SHP77 treated with DMSO at 0.1 percent for 48 hours (cell line): ENCODE measurements around the gene ATP2B3.

ENCODE experiments used
- DNase-seq: peaks from one replicate; lab custom pipeline; 2025; lab: John Stamatoyannopoulos, UW

ATP2B3 gene

GRCh38 chrX:153571534-153571908, 54.1 kb downstream of the ATP2B3 start:
- DNase-seq: no peak

DNA sequence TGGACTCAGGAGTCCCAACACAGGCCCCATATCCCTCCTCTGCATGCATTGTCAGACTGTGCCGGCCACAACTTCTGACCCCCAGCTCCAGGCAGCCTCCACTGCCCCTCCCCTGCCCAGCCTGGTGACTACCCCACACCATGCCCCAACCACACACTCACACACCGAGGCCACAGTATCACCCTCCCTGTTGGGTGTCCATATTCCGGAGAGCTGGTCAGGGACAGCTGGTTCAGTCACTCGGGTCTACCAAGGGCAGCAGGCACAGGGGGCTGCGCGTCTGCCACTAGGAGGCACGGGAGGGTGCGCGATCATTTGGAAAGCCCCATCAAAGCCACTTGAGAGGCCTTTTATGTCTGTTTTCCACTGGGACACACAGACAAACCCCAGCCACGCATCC, 55.2 kb downstream of the ATP2B3 start:
- no peak for DNase-seq

GRCh38 chrX:153573984-153574383, 56.5 kb downstream of the ATP2B3 start:
- no peak for DNase-seq

DNA sequence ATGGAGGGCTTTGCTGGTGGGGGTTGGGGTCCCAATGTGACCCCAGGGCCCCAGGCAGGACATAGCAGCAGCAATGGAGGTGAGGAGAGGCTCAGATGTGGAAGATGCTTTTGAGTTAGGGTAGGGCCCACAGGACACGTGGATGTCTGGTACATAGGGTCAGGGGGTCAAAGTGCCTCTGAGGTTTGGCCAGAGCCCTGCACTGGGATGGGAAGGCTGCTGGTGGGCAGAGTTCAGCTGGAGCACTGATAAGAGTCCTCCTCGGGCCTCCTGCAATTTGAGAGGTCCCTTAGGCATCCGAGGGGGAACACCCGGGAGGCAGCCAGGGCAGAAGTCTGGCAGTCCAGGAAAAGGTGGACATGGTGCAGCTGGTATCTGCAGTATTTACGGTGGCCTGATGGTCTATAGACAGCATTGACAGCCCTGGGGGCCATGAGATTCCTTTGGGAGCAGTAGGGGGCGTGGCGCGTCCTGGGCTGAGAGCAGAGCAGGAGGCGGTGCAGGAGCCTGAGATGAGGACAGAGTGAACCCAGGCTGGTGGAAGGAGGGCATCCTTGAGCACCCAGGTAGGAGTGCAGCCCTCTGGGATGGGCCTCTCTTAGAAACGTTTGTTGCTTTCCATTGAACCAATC, 58.9 kb downstream of the ATP2B3 start:
- no peak for DNase-seq

DNA sequence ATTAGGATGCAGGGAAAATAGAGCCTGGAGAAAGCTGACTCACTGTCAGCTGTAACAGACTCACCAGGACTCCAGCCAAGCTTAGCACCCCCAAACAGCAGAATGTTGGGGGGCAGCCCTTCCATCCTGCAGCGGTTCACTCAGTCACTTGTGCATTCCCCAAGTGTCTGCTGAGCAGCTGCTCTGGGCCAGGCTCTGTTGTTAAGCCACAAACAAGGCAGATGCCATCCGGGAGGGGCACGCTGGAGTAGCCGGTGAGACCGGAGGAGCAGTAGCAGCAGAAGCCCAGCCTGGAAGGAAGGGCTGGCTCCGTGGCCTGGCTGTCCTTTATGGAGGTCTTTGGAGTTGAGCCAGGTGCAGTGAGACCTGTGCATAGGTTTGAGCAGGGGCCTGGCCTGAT, 59.5 kb downstream of the ATP2B3 start:
- no peak for DNase-seq

- no peak for DNase-seq
These were observed 60.9 kb downstream of the ATP2B3 start for GRCh38 chrX:153578200-153578835.

DNA sequence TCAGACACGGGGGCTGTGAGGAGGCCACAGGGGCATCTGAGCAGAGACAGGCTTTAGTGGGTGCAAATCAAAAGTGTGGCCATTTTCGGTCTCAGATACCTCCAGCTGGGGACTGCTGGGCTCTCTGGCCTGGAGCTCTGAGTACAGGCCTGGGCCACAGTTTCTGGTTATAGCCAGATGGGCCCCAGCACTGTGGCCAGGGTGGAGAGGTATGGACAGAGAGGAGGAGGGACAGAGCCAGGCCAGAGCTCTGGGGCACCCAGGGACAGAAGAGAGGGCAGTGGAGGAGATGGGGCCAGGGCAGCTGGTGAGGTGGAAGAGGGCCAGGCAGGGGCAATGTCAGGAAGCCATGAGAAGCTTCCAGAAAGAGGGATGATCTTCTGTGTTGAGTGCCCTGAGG, 61.4 kb downstream of the ATP2B3 start:
- DNase-seq: no peak

DNA sequence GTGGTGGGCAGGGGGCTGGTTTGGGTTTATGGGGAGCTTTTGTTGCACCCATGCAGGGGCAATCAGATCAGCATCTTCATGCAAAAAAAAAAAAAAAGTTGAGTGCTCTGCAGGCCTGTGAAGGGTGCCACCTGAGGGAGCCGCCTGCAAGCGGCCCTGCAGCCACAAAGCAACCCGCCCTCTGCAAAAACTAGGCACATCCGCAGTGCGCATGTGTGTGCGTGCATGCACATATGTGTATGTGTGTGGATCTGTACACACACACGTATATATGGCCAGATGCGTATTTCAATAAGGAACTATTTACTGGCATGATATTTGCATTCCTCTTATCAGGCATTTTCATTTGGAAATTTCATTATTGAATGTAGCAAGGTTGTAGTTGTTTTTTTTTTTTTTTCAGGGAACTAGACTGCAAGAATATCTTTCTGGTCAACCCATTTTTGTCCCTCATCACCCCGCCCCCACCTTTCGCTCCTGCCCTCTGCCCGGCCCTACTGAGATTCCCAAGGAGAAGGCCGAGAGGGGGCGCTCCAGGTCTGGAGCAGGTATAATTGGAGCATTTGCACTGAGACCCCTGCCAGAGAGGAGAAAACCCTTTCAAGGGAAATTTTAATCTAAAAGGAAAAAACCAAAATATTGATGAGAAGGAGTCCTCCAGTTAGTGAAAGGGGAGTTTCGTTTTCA, 63.4 kb downstream of the ATP2B3 start:
- no peak for DNase-seq

GRCh38 chrX:153582896-153583295, 65.5 kb downstream of the ATP2B3 start:
- no peak for DNase-seq

GRCh38 chrX:153583433-153583832, 66.0 kb downstream of the ATP2B3 start:
- no peak for DNase-seq

GRCh38 chrX:153585827-153586226, 68.4 kb downstream of the ATP2B3 start:
- no peak for DNase-seq

GRCh38 chrX:153587342-153587741, 69.9 kb downstream of the ATP2B3 start:
- no peak for DNase-seq

- DNase-seq: no peak
These were observed 70.8 kb downstream of the ATP2B3 start for GRCh38 chrX:153588021-153588781.

GRCh38 chrX:153588782-153589446, 71.5 kb downstream of the ATP2B3 start:
- no peak for DNase-seq

DNA sequence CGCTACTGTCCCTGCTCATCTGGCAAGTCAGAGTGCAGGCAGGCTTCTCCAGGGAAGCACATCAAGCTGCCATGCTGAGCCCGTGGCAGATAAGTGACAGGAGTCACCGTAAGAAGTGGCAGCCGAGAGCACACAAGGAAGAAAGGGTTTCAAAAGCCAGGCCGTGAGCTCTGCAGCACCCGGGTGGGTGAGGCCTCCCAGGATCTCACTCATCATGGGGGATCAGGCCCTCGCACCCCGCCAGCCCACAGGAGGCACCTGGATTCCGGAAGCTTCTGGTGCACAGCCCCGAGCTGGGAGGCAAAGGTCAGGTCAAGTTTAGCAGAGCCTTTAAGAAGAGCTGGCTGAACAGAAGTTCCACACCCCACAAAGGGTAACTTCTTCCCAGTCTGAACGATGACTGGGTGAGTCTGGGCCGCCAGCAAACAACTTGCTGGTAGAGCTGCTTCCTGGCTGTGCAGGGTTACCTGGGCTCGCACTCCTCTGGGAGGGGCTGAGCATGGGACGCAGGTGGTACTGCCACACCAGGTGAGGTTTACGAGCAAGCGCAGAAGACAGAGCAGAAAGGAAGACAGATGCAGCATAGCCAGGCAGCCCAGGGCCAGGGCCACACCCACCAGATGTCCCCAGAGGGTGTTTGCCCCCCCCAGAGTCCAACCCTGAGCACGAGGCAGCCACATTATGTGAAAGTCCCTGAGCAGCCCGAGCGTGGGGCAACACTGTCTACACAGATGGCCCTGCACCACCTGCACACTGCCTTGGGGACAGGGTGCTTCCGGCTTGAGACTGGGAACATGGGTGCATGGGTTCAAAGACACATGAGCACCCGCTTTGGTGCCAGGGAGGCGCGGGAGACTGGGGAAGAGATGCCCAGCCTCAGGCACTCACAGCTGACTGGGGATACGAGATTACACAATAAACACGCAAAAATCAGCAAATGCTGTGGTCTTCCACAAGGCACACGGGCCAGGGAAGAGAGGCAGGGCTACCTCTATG, 73.8 kb downstream of the ATP2B3 start:
- no peak for DNase-seq

DNA sequence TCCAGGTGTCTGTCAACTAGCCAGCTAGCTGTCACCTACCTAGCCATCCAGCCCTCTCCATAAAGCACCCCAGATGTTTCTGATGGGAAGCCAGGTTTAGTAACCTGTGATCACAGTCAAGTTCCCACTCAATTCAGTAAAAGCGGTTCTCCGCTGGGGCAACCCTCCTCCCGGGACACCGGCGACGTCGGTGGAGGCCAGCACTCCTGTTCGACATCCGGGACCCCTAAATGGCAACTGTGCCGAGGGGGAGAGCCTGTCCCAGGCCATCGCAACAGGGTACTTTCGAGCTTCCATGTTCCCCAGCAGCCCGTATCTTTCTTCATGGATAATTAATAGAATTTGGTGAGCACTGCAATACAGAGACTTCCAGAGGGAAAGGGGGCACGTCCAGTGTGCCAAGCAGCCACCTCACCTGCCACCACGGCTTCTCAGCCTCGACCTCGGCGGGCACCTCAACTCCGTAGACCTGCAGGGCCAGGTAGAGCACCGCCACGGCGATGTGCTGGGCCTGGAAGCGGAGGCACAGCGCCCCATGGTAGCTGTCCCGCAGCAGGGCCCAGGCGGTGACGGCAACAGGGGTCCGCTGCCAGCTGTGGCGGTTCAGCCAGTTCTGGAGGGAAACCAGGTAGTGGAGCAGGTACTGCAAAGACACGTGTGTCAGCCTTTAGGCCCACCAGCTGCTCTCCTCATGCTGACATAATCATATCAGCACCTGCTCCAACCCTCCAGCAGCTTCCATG, 74.8 kb downstream of the ATP2B3 start:
- no peak for DNase-seq

DNA sequence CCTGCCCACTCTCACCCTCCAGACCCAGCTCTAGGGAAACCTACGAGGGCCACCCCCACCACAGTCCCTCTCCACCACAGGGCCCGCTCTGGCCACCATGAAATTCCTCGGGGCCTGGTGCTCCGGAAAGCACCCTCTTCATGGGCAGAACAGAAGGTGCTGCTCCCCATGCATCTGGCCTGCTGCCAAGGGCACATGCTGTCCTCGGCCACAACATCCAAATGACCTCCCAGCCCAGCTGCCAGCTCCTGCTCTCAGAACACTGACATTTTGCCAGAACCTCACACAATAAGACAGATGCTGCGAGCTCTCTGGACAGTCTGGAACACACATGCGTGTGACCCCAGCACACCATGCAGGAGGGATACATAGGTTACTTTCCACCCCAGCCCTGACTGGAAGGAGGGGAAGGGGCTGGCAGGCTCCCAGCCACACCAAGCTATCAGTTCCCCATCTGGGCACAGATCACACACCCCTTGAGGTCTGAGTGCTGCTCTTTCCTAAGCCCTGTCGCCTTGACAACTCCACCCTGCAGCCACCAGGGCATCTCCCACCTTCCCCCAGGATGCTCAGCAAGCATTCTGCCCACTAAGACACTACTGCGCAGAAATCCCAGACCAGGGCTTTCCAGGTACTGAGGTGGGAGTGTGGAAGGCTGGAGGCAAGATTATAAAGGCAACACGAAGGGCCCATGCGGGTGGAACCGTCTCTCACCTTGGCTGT, 75.7 kb downstream of the ATP2B3 start:
- no peak for DNase-seq

- DNase-seq: no peak
These were observed 76.5 kb downstream of the ATP2B3 start for GRCh38 chrX:153593811-153594500.

GRCh38 chrX:153595387-153595786, 77.9 kb downstream of the ATP2B3 start:
- DNase-seq: no peak
